ENCODE measurements around the gene PATZ1. TPM values are rescaled to one million over a fixed set of nuclear protein-coding genes. Genes with fewer than 3 reads are reported as not detected.

Gene PATZ1
- total and polyA plus RNA-seq, 2 of the 8 experiments (the other 6 are each of a cell fraction or from before 2014, with no cell fraction given), result 62.1 to 70.9 TPM

DNA sequence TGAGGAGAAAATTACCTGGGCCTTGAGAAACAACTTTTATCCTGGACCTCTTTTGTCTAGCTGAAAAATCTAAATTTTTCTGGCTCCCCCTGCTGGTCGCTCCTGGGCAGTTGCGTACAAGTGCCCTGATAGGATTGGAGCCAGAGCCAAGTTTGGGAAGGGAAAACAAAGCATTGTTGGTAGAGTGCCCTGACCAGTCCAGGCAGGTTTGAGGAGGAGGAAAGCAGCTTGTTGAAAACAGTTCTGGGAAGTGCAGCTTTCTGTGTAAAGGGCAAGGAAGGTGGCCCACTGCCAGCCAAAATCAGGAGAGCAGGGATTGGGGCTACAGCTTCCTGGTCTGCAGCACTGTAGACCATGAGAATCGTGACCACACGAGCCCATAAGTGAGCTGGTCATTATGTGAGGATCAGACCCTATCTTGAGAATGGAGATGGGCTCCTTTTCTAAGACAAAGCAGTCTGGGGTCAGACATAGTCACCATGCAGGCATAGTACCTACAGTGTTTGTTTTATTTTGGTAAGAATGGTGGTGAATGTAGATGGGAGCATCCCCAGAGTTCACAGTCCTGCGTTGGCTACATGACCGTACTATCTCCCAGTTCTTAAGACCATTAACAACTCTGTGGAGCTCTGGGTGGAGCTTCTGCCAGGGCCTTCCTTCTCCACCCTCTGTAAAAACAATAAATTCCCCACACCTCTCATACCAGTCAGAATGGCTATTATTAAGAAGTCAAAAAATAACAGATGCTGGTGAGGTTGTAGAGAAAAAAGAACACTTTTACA lies 32.6 kb downstream of the PATZ1 start:
- Histone ChIP-seq H3K9me3 (ENCODE audit: insufficient read depth in 2 of 2, low read depth in 1 of 2, low read length in 1 of 2) (peaks cover 0 to 7% of the 10 kb centered on the region in 2 experiments; a peak in 1 of 4 replicates), H3K79me1 (ENCODE audit: low read depth, low read length) (no peaks in the 10 kb centered on the region), H2BK20ac (ENCODE audit: low read length) (no peak overlapping the region), H3K14ac (ENCODE audit: insufficient read length) (no peak overlapping the region), H3K4ac (replicated peaks; ENCODE audit: insufficient read length, low read depth, low read length) (no peak overlapping the region), H3K27me3 (replicated peaks in 1 of 4; ENCODE audit: control insufficient read depth in 3 of 4, extremely low read depth in 1 of 4, insufficient read depth in 3 of 4, low read length in 3 of 4) (no peaks in the 10 kb centered on the region), H2BK120ac (replicated peaks; ENCODE audit: low read depth, low read length) (no peak overlapping the region), H3K4me3 (ENCODE audit: extremely low read depth in 1 of 4, insufficient read depth in 2 of 4, low read depth in 3 of 4, low read length in 4 of 4) (no peak overlapping the region), H2AFZ (ENCODE audit: low read length) (peak overlapping the region; percentile 99), H2BK15ac (ENCODE audit: low read length) (peak overlapping the region; percentile 82; the same call in 1 of the 2 replicates), H3K4me2 (ENCODE audit: insufficient read depth in 1 of 2, low read depth in 2 of 2, low read length in 2 of 2) (peak overlapping the region; percentile 39 to 59), H3K36me3 (ENCODE audit: control insufficient read depth in 2 of 4, insufficient read depth in 4 of 4, low read length in 3 of 4) (no peaks in the 10 kb centered on the region; a peak in 1 of 8 replicates), H3K4me1 (replicated peaks in 1 of 4; ENCODE audit: control insufficient read depth in 3 of 4, insufficient read depth in 4 of 4, low read length in 3 of 4) (peaks cover 2 to 5% (median 3%) of the 10 kb centered on the region in 4 experiments; a peak in 6 of 7 replicates), H4K91ac (replicated peaks; ENCODE audit: insufficient read length, low read length) (no peak overlapping the region), H4K8ac (ENCODE audit: extremely low read depth, insufficient read depth, low read length) (peak overlapping the region; percentile 96; the same call in 1 of the 2 replicates), H3K9ac (replicated peaks in 1 of 4; ENCODE audit: extremely low read depth in 1 of 4, low read depth in 3 of 4, low read length in 3 of 4) (peak overlapping the region in 3 of 4 experiments; percentile 58 to 72 (median 66); a peak in 6 of 7 replicates), H3K27ac (ENCODE audit: low read depth, low read length) (peak overlapping the region; percentile 86), H2BK12ac (ENCODE audit: low read depth, low read length) (peak overlapping the region; percentile 80; the same call in 1 of the 2 replicates), H3K23me2 (ENCODE audit: low read depth, low read length) (no peaks in the 10 kb centered on the region; the same call in 1 of the 2 replicates), H3K79me2 (ENCODE audit: control insufficient read depth in 1 of 2, insufficient read depth in 2 of 2, low read length in 2 of 2) (no peaks in the 10 kb centered on the region), H2BK5ac (ENCODE audit: low read depth, low read length) (peak overlapping the region; percentile 93), H3K18ac (ENCODE audit: extremely low read depth, low read length) (peak overlapping the region; percentile 91; the same call in 1 of the 2 replicates), H2AK5ac (ENCODE audit: low read depth, low read length) (peak overlapping the region; percentile 79; the same call in 1 of the 2 replicates), H4K5ac (ENCODE audit: insufficient read length, low read depth, low read length) (peak overlapping the region; percentile 24), H3K56ac (replicated peaks; ENCODE audit: insufficient read length, low read depth, low read length) (no peak overlapping the region), H3K23ac (ENCODE audit: insufficient read length) (no peak overlapping the region), H4K20me1 (replicated peaks in 1 of 2; ENCODE audit: control insufficient read depth in 1 of 2, insufficient read depth in 2 of 2, low read length in 2 of 2) (no peaks in the 10 kb centered on the region)
- ChIA-PET POLR2A (ENCODE audit: partially characterized antibody) (interaction anchor here (0.8 to 3.3 kb wide), 15 partner anchors 9 to 107 kb away, joined by 3 to 14 read pairs (median 5); partner anchors contain the start of genes PATZ1 and PIK3IP1), CTCF (ENCODE audit: partially characterized antibody) (interaction anchor here (0.6 to 3.9 kb wide), 31 partner anchors 8 to 202 kb away, joined by 3 to 41 read pairs (median 6); partner anchors contain the start of gene PIK3IP1)
- WGBS, 2 experiments (ENCODE audit: extremely low coverage in 1 of 2, insufficient coverage in 1 of 2, insufficient read length in 1 of 2, insufficient replicate concordance in 2 of 2, low coverage in 1 of 2, low lambda C conversion rate in 2 of 2, missing lambda C conversion rate in 1 of 2), result 62% methylated on average over 6 of the region's 6 CpGs; no CpG with 5 or more reads in 1 of the 2 experiments
- FAIRE-seq (peak; percentile 94), DNase-seq (ENCODE audit: low read depth in 1 of 2, low spot score in 2 of 2) (peak; percentile 41 to 90)
- TF ChIP-seq POLR2AphosphoS5 (IDR thresholded peaks at IDR 0.05; ENCODE audit: low read depth, low read length) (peak; percentile 73), KDM4A (IDR thresholded peaks at IDR 0.05; ENCODE audit: low read depth, low read length, severe bottlenecking) (no peak), HDAC2 (IDR thresholded peaks at IDR 0.05; ENCODE audit: borderline replicate concordance in 1 of 2, low read depth in 2 of 2, low read length in 2 of 2) (0 out of 4 replicates have a peak, but pooled peaks of 1 of the 2 experiments have one; percentile 9), TBP (IDR thresholded peaks at IDR 0.05; ENCODE audit: low read depth, low read length) (0 out of 2 replicates have a peak, but pooled peaks have one; percentile 22), NANOG (IDR thresholded peaks at IDR 0.05; ENCODE audit: insufficient read depth, low read depth, low read length, poor library complexity, severe bottlenecking) (peak; percentile 21), BRCA1 (IDR thresholded peaks at IDR 0.05; ENCODE audit: low read depth, low read length) (no peak), RNF2 (IDR thresholded peaks at IDR 0.05; ENCODE audit: borderline replicate concordance, low read depth, low read length, missing control alignments, poor library complexity, severe bottlenecking) (no peak), EGR1 (IDR thresholded peaks at IDR 0.05; ENCODE audit: borderline replicate concordance, low read depth, low read length) (no peak), ASH2L (IDR thresholded peaks at IDR 0.05; ENCODE audit: low read length) (no peak)
